ENCODE results near the gene RHO. TPM values are rescaled to one million over a fixed set of nuclear protein-coding genes. Genes with fewer than 3 reads are reported as not detected.

The RHO gene
- total RNA-seq, 1 donor from 2014 or later: not detected

- H3K27me3 ChIP-seq (ENCODE audit: control insufficient read depth, insufficient read depth, low read length): no peaks in the 10 kb centered on the region
- FAIRE-seq (no peak), DNase-seq (ENCODE audit: low read depth) (no peak)
- TF ChIP-seq, protein P1, sequence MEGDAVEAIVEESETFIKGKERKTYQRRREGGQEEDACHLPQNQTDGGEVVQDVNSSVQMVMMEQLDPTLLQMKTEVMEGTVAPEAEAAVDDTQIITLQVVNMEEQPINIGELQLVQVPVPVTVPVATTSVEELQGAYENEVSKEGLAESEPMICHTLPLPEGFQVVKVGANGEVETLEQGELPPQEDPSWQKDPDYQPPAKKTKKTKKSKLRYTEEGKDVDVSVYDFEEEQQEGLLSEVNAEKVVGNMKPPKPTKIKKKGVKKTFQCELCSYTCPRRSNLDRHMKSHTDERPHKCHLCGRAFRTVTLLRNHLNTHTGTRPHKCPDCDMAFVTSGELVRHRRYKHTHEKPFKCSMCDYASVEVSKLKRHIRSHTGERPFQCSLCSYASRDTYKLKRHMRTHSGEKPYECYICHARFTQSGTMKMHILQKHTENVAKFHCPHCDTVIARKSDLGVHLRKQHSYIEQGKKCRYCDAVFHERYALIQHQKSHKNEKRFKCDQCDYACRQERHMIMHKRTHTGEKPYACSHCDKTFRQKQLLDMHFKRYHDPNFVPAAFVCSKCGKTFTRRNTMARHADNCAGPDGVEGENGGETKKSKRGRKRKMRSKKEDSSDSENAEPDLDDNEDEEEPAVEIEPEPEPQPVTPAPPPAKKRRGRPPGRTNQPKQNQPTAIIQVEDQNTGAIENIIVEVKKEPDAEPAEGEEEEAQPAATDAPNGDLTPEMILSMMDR (IDR thresholded peaks at IDR 0.05; ENCODE audit: insufficient read depth, low read length, severe bottlenecking): no peak
- H3K4me3 ChIP-seq (ENCODE audit: low read depth, low read length): no peak overlapping the region
- H3K36me3 ChIP-seq (ENCODE audit: control insufficient read depth, insufficient read depth, low read length): no peaks in the 10 kb centered on the region
Observed at GRCh38 chr3:129561619-129562248, 33.3 kb downstream of the RHO start.

- Histone ChIP-seq H3K4me3 (ENCODE audit: low read depth, low read length) (no peak overlapping the region), H3K36me3 (ENCODE audit: control insufficient read depth, insufficient read depth, low read length) (no peaks in the 10 kb centered on the region), H3K27me3 (ENCODE audit: control insufficient read depth, insufficient read depth, low read length) (no peaks in the 10 kb centered on the region)
- DNase-seq (ENCODE audit: low read depth) (no peak), FAIRE-seq (no peak)
- TF ChIP-seq, protein P1 (IDR thresholded peaks at IDR 0.05; ENCODE audit: insufficient read depth, low read length, severe bottlenecking): no peak
Observed at GRCh38 chr3:129562803-129563202, 34.4 kb downstream of the RHO start.

- FAIRE-seq: no peak
- no peak for DNase-seq (ENCODE audit: low read depth)
- H3K36me3 ChIP-seq (ENCODE audit: control insufficient read depth, insufficient read depth, low read length): no peaks in the 10 kb centered on the region
Observed at GRCh38 chr3:129563332-129563731, 34.9 kb downstream of the RHO start.

GRCh38 chr3:129563850-129564535 is 35.6 kb downstream of the RHO start:
- Histone ChIP-seq H3K4me3 (ENCODE audit: low read depth, low read length) (no peak overlapping the region), H3K27me3 (ENCODE audit: control insufficient read depth, insufficient read depth, low read length) (no peaks in the 10 kb centered on the region), H3K36me3 (ENCODE audit: control insufficient read depth, insufficient read depth, low read length) (no peaks in the 10 kb centered on the region)
- TF ChIP-seq, protein P1 (IDR thresholded peaks at IDR 0.05; ENCODE audit: insufficient read depth, low read length, severe bottlenecking): no peak
- FAIRE-seq (no peak), DNase-seq (ENCODE audit: low read depth) (no peak)

More at GRCh38 chr3:129563332-129563731, 34.9 kb downstream of the RHO start:
- TF ChIP-seq, protein P1 (IDR thresholded peaks at IDR 0.05; ENCODE audit: insufficient read depth, low read length, severe bottlenecking): no peak
- Histone ChIP-seq H3K4me3 (ENCODE audit: low read depth, low read length) (no peak overlapping the region), H3K27me3 (ENCODE audit: control insufficient read depth, insufficient read depth, low read length) (no peaks in the 10 kb centered on the region)

DNA sequence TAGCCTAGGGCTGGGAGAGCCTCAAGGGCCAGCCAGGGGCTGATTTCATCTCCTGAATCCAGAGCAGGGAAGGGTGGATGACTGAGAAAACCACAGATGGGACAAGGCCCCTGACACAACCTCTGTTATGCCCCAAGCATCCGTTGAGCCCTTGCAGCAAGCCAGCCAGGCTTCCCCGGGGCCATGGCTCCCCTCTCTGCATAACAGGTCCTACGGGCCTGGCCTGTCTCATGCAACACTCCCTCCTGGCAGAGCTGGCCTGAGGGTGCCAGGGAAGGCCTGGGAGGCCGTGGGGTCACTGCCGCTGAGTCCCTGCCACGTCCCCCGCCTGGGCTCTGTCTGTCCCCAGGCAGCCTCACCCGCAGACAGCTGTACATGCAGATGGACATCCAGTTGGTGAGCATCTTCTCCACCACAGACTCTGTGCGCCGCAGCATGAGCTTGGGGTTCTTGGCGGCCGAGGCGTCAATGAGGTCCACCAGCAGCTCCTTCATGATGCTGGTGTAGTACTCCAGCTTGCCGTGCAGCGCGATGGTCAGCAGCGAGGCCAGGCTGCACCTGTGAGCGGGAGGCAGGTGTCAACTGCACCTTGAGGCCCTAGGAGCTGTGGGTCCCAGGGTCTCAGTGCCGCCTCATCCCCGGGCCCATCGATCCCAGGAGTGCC is 36.7 kb downstream of the RHO start:
- TF ChIP-seq, protein P1 (IDR thresholded peaks at IDR 0.05; ENCODE audit: insufficient read depth, low read length, severe bottlenecking): no peak
- H3K36me3 ChIP-seq (ENCODE audit: control insufficient read depth, insufficient read depth, low read length): no peaks in the 10 kb centered on the region
- no peak overlapping the region for H3K4me3 ChIP-seq (ENCODE audit: low read depth, low read length)
- no peak for DNase-seq (ENCODE audit: low read depth)
- FAIRE-seq: no peak
- no peaks in the 10 kb centered on the region for H3K27me3 ChIP-seq (ENCODE audit: control insufficient read depth, insufficient read depth, low read length)

All from bronchial epithelial cell (primary cell).